H9 (cell line): Measurements from ENCODE around the gene CRHR2. TPM values are rescaled to one million over a fixed set of nuclear protein-coding genes. Genes with fewer than 3 reads are reported as not detected.

Experiments
- DNase-seq: peaks from one replicate; pipeline ENCODE4 v3.0.0-alpha.2; 2017
- H2AFZ ChIP-seq: one replicate; pipeline ENCODE4 v1.6.1; 2013; ENCODE audit warnings: mild to moderate bottlenecking, low read length, control low read depth, moderate library complexity
- H2AK5ac ChIP-seq: 2 replicates; pipeline ENCODE4 v1.6.1; 2013; ENCODE audit warnings: low read length, control low read depth, mixed read lengths; ENCODE audit not compliant: insufficient read length
- H2BK120ac ChIP-seq: one replicate; pipeline ENCODE4 v1.6.1; 2013; ENCODE audit warnings: low read depth, mild to moderate bottlenecking, low read length, control low read depth, inconsistent platforms; ENCODE audit not compliant: poor library complexity, severe bottlenecking
- H2BK12ac ChIP-seq: 2 replicates; pipeline ENCODE4 v1.6.1; 2013; ENCODE audit warnings: low read length, control low read depth, mixed read lengths, low read depth; ENCODE audit not compliant: insufficient read length
- H2BK15ac ChIP-seq: 2 replicates; pipeline ENCODE4 v1.6.1; 2013; ENCODE audit warnings: low read depth, low read length, control low read depth
- H2BK20ac ChIP-seq: one replicate; pipeline ENCODE4 v1.6.1; 2013; ENCODE audit warnings: low read depth, mild to moderate bottlenecking, low read length, control low read depth, inconsistent platforms; ENCODE audit not compliant: poor library complexity, severe bottlenecking
- H2BK5ac ChIP-seq: 2 replicates; pipeline ENCODE4 v1.6.1; 2013; ENCODE audit warnings: low read length, control low read depth, mixed read lengths; ENCODE audit not compliant: insufficient read length
- H3K14ac ChIP-seq: 2 replicates; pipeline ENCODE4 v1.6.1; 2013; ENCODE audit warnings: low read length, control low read depth; ENCODE audit not compliant: insufficient read depth
- H3K18ac ChIP-seq: 2 replicates; pipeline ENCODE4 v1.6.1; 2013; ENCODE audit warnings: low read depth, mild to moderate bottlenecking, mixed read lengths, low read length, control low read depth; ENCODE audit not compliant: insufficient read length
- H3K23ac ChIP-seq: 2 replicates; pipeline ENCODE4 v1.6.1; 2013; ENCODE audit warnings: low read length, control low read depth, mixed read lengths, low read depth; ENCODE audit not compliant: insufficient read length
- H3K23me2 ChIP-seq: 2 replicates; pipeline ENCODE4 v1.6.1; 2013; ENCODE audit warnings: low read depth, mild to moderate bottlenecking, mixed read lengths, low read length, control low read depth; ENCODE audit not compliant: insufficient read length, poor library complexity, severe bottlenecking
- H3K27ac ChIP-seq: 2 replicates; pipeline ENCODE4 v1.5.1; 2013; ENCODE audit warnings: low read length, control low read depth, mixed read lengths, low read depth; ENCODE audit not compliant: insufficient read length
- H3K27me3 ChIP-seq: 2 replicates; pipeline ENCODE4 v1.6.1; 2013; ENCODE audit warnings: low read length, control low read depth, inconsistent platforms; ENCODE audit not compliant: insufficient read depth
- H3K4ac ChIP-seq: 2 replicates; pipeline ENCODE4 v1.6.1; 2013; ENCODE audit warnings: low read depth, mild to moderate bottlenecking, control low read depth, inconsistent platforms, low read length, moderate library complexity
- H3K4me1 ChIP-seq: 2 replicates; pipeline ENCODE4 v1.6.1; 2013; ENCODE audit warnings: low read length, control low read depth, inconsistent platforms; ENCODE audit not compliant: insufficient read depth
- H3K4me2 ChIP-seq: 2 replicates; pipeline ENCODE4 v1.6.1; 2013; ENCODE audit warnings: low read length, control low read depth, mixed read lengths; ENCODE audit not compliant: insufficient read length, insufficient read depth
- H3K56ac ChIP-seq: 2 replicates; pipeline ENCODE4 v1.6.1; 2013; ENCODE audit warnings: low read depth, mild to moderate bottlenecking, mixed read lengths, low read length, control low read depth; ENCODE audit not compliant: insufficient read length
- H3K79me1 ChIP-seq: 2 replicates; pipeline ENCODE4 v1.6.1; 2013; ENCODE audit warnings: low read depth, mild to moderate bottlenecking, moderate library complexity, low read length, control low read depth, inconsistent platforms; ENCODE audit not compliant: insufficient read depth, poor library complexity, severe bottlenecking
- H3K79me2 ChIP-seq: 2 replicates; pipeline ENCODE4 v1.6.1; 2013; ENCODE audit warnings: low read length, control low read depth, inconsistent platforms; ENCODE audit not compliant: insufficient read depth
- H3K9ac ChIP-seq: 2 replicates; pipeline ENCODE4 v1.6.1; 2013; ENCODE audit warnings: low read length, control low read depth, mixed read lengths; ENCODE audit not compliant: insufficient read length; ENCODE audit errors: extremely low read depth
- H3K9me3 ChIP-seq: one replicate; pipeline ENCODE4 v1.6.1; 2013; ENCODE audit warnings: low read depth, low read length, inconsistent platforms; ENCODE audit not compliant: control insufficient read depth
- H3T11ph ChIP-seq: one replicate; pipeline ENCODE4 v1.6.1; 2013; ENCODE audit warnings: mild to moderate bottlenecking, low read length, control low read depth, inconsistent platforms
- H4K20me1 ChIP-seq: one replicate; pipeline ENCODE4 v1.6.1; 2013; ENCODE audit not compliant: control insufficient read depth, insufficient read length, insufficient read depth
- H4K5ac ChIP-seq: 2 replicates; pipeline ENCODE4 v1.6.1; 2013; ENCODE audit warnings: low read depth, mild to moderate bottlenecking, mixed read lengths, low read length, control low read depth; ENCODE audit not compliant: insufficient read length
- H4K8ac ChIP-seq: replicated peaks from 2 replicates; pipeline ENCODE4 v1.6.1; 2013; ENCODE audit warnings: low read length, control low read depth, mixed read lengths, low read depth; ENCODE audit not compliant: insufficient read length
- H4K91ac ChIP-seq: 2 replicates; pipeline ENCODE4 v1.6.1; 2013; ENCODE audit warnings: low read depth, mild to moderate bottlenecking, moderate library complexity, mixed read lengths, low read length, control low read depth; ENCODE audit not compliant: insufficient read length
- H3K27ac Mint-ChIP-seq, 3 experiments: 2 replicates in 2 of 3; 3 replicates in 1 of 3; pipeline ENCODE4 v1.8.0; 2020 to 2021; ENCODE audit warnings: mixed read lengths in 3 of 3, mild to moderate bottlenecking in 1 of 3, moderate library complexity in 1 of 3
- H3K27me3 Mint-ChIP-seq: 2 replicates; pipeline ENCODE4 v1.8.0; 2021; ENCODE audit warnings: low read depth, mild to moderate bottlenecking, moderate library complexity, mixed read lengths
- H3K36me3 Mint-ChIP-seq, 3 experiments: 2 replicates in 2 of 3; 3 replicates in 1 of 3; pipeline ENCODE4 v1.8.0; 2020 to 2021; ENCODE audit warnings: low read depth in 3 of 3, mixed read lengths in 3 of 3; ENCODE audit not compliant: insufficient read depth in 1 of 3
- H3K4me1 Mint-ChIP-seq, 2 experiments: 2 replicates each; pipeline ENCODE4 v1.8.0; 2020; ENCODE audit warnings: mixed read lengths in 2 of 2
- H3K4me3 Mint-ChIP-seq, 2 experiments: 2 replicates in 1 of 2; 3 replicates in 1 of 2; pipeline ENCODE4 v1.8.0; 2020 to 2021; ENCODE audit warnings: mild to moderate bottlenecking in 2 of 2, mixed read lengths in 2 of 2, moderate library complexity in 1 of 2
- H3K9me3 Mint-ChIP-seq, 2 experiments: 2 replicates in 1 of 2; 3 replicates in 1 of 2; pipeline ENCODE4 v1.8.0; 2020; ENCODE audit warnings: mild to moderate bottlenecking in 2 of 2, mixed read lengths in 2 of 2, moderate library complexity in 1 of 2
- CTCF ChIP-seq: fragments of 200-600 bp; sonication (generic); conservative IDR thresholded peaks from 3 replicates; pipeline ENCODE4 v1.8.0; 2021; ENCODE audit warnings: antibody characterized with exemption, mild to moderate bottlenecking
- WGBS: extraction: QIAGEN DNeasy Blood & Tissue Kit; methylation state at CpG from one replicate; pipeline ENCODE4 v1.1.7; 2013; ENCODE audit warnings: missing lambda C conversion rate, low lambda C conversion rate, mixed read lengths; ENCODE audit not compliant: insufficient read length; ENCODE audit errors: extremely low coverage; 5-methylcytosine and 5-hydroxymethylcytosine counted together
- total RNA-seq: library from RNA; stranded (reverse); gene quantifications from 2 replicates; pipeline ENCODE4 v1.2.1, GENCODE V29; 2021

Gene CRHR2
- total RNA-seq, 1 experiment from 2014 or later: 0.07 TPM

- peaks cover 59 to 89% (median 88%) of the 10 kb centered on the region in 3 experiments; a peak in 6 of 7 replicates for H3K36me3 Mint-ChIP-seq
- H3K9me3 ChIP-seq: no peaks in the 10 kb centered on the region
- DNase-seq: no peak
- H3K4ac ChIP-seq: no peak overlapping the region
- H2BK120ac ChIP-seq: no peak overlapping the region
- H3K56ac ChIP-seq: no peak overlapping the region
- TF ChIP-seq CTCF: no peak
- no peaks in the 10 kb centered on the region for H3K4me1 Mint-ChIP-seq
- H3K4me2 ChIP-seq: no peak overlapping the region
- no peaks in the 10 kb centered on the region for H3K23me2 ChIP-seq
- no peak overlapping the region for H4K5ac ChIP-seq
- H3K27ac ChIP-seq: no peak overlapping the region
- H3K9me3 Mint-ChIP-seq: no peaks in the 10 kb centered on the region
- peaks cover 3% of the 10 kb centered on the region for H3K79me1 ChIP-seq
- H4K91ac ChIP-seq: no peak overlapping the region
- no peak overlapping the region for H2BK5ac ChIP-seq
- no peak overlapping the region for H3K9ac ChIP-seq
- no peak overlapping the region for H3K27ac Mint-ChIP-seq
- H3T11ph ChIP-seq: no peak overlapping the region
- H3K18ac ChIP-seq: no peak overlapping the region
- no peak overlapping the region for H2AK5ac ChIP-seq
- peaks cover 2% of the 10 kb centered on the region; the same call in 1 of the 2 replicates for H3K79me2 ChIP-seq
- no peak overlapping the region for H2BK20ac ChIP-seq
- H3K23ac ChIP-seq: no peak overlapping the region
- no peaks in the 10 kb centered on the region for H4K20me1 ChIP-seq
- no peaks in the 10 kb centered on the region for H3K27me3 ChIP-seq
- H2AFZ ChIP-seq: no peak overlapping the region
- no peaks in the 10 kb centered on the region for H3K27me3 Mint-ChIP-seq
- no peaks in the 10 kb centered on the region for H3K4me1 ChIP-seq
- H4K8ac ChIP-seq: no peak overlapping the region
- H2BK12ac ChIP-seq: no peak overlapping the region
- H3K14ac ChIP-seq: no peak overlapping the region
- no peak overlapping the region for H3K4me3 Mint-ChIP-seq
- WGBS: no CpG with 5 or more reads among the region's 4 CpGs
- no peak overlapping the region for H2BK15ac ChIP-seq
Measured at GRCh38 chr7:30616318-30616717, 65.9 kb downstream of the CRHR2 start.
